H7 (cell line): ENCODE data around the gene USP47. TPM values are rescaled to one million over a fixed set of nuclear protein-coding genes. Genes with fewer than 3 reads are reported as not detected.

Source experiments
- DNase-seq: peaks from one replicate; pipeline ENCODE4 v3.0.0; 2012
- H3K27me3 ChIP-seq: 2 replicates; pipeline ENCODE4 v1.6.0; 2011; ENCODE audit warnings: mild to moderate bottlenecking, low read length; ENCODE audit not compliant: control insufficient read depth, insufficient read depth
- H3K36me3 ChIP-seq: replicated peaks from 2 replicates; pipeline ENCODE4 v1.5.1; 2011; ENCODE audit warnings: low read length; ENCODE audit not compliant: control insufficient read depth, insufficient read depth
- H3K4me3 ChIP-seq: 2 replicates; pipeline ENCODE4 v1.5.1; 2011; ENCODE audit warnings: low read depth, mild to moderate bottlenecking, control low read depth, low read length, moderate library complexity; ENCODE audit not compliant: insufficient read depth
- total RNA-seq: library from RNA; depleted of rRNA; stranded (reverse); fragments of >200 nt; shearing (Covaris generic); gene quantifications from 2 replicates; pipeline ENCODE4 v1.2.3, GENCODE V29; 2014

Gene USP47
- total RNA-seq, 1 experiment from 2014 or later = 25.8 TPM

- Histone ChIP-seq H3K36me3 (no peaks in the 10 kb centered on the region), H3K4me3 (no peak overlapping the region), H3K27me3 (no peaks in the 10 kb centered on the region)
- DNase-seq = no peak
Measured at GRCh38 chr11:11988681-11989261, 147.0 kb downstream of the USP47 start.

- Histone ChIP-seq H3K4me3 (no peak overlapping the region), H3K27me3 (no peaks in the 10 kb centered on the region), H3K36me3 (no peaks in the 10 kb centered on the region)
- no peak for DNase-seq
Measured at GRCh38 chr11:11989774-11990744, 148.3 kb downstream of the USP47 start.

- H3K4me3 ChIP-seq = no peak overlapping the region
- H3K27me3 ChIP-seq = no peaks in the 10 kb centered on the region
- H3K36me3 ChIP-seq = peaks cover 2% of the 10 kb centered on the region
- no peak for DNase-seq
Measured at GRCh38 chr11:11992257-11993212, 150.8 kb downstream of the USP47 start.

GRCh38 chr11:11993839-11994238 lies 152.1 kb downstream of the USP47 start:
- no peak for DNase-seq
- H3K4me3 ChIP-seq = no peak overlapping the region
- no peaks in the 10 kb centered on the region for H3K27me3 ChIP-seq
- H3K36me3 ChIP-seq = peaks cover 2% of the 10 kb centered on the region

- Histone ChIP-seq H3K4me3 (no peak overlapping the region), H3K36me3 (peaks cover 2% of the 10 kb centered on the region), H3K27me3 (no peaks in the 10 kb centered on the region)
- DNase-seq = no peak
Measured at GRCh38 chr11:11995601-11996000, 153.8 kb downstream of the USP47 start.

GRCh38 chr11:11996321-11997048 lies 154.7 kb downstream of the USP47 start:
- no peak overlapping the region for H3K4me3 ChIP-seq
- peaks cover 2% of the 10 kb centered on the region for H3K36me3 ChIP-seq
- no peak for DNase-seq
- H3K27me3 ChIP-seq = no peaks in the 10 kb centered on the region

GRCh38 chr11:11997049-11997322 lies 155.2 kb downstream of the USP47 start:
- no peaks in the 10 kb centered on the region for H3K27me3 ChIP-seq
- no peak overlapping the region for H3K4me3 ChIP-seq
- H3K36me3 ChIP-seq = peaks cover 2% of the 10 kb centered on the region
- no peak for DNase-seq

- no peak for DNase-seq
- H3K4me3 ChIP-seq = no peak overlapping the region
- peaks cover 2% of the 10 kb centered on the region for H3K36me3 ChIP-seq
- no peaks in the 10 kb centered on the region for H3K27me3 ChIP-seq
Measured at GRCh38 chr11:11998091-11998781, 156.5 kb downstream of the USP47 start.

GRCh38 chr11:12001186-12001585 lies 159.4 kb downstream of the USP47 start:
- peaks cover 2% of the 10 kb centered on the region for H3K36me3 ChIP-seq
- DNase-seq = no peak
- H3K27me3 ChIP-seq = no peaks in the 10 kb centered on the region; the same call in 1 of the 2 replicates
- no peak overlapping the region for H3K4me3 ChIP-seq

- Histone ChIP-seq H3K36me3 (no peaks in the 10 kb centered on the region; the same call in 1 of the 2 replicates), H3K27me3 (peaks cover 13% of the 10 kb centered on the region), H3K4me3 (no peak overlapping the region)
- DNase-seq = no peak
Measured at GRCh38 chr11:12003336-12003735, 161.6 kb downstream of the USP47 start.

- H3K27me3 ChIP-seq = peaks cover 15% of the 10 kb centered on the region
- H3K4me3 ChIP-seq = no peak overlapping the region
- H3K36me3 ChIP-seq = no peaks in the 10 kb centered on the region; the same call in 1 of the 2 replicates
- no peak for DNase-seq
Measured at GRCh38 chr11:12003815-12004214, 162.0 kb downstream of the USP47 start.

- no peak overlapping the region for H3K4me3 ChIP-seq
- H3K36me3 ChIP-seq = no peaks in the 10 kb centered on the region
- peaks cover 23% of the 10 kb centered on the region for H3K27me3 ChIP-seq
- DNase-seq = no peak
Measured at GRCh38 chr11:12005061-12005460, 163.3 kb downstream of the USP47 start.

GRCh38 chr11:12005476-12005875 lies 163.7 kb downstream of the USP47 start:
- DNase-seq = no peak
- no peak overlapping the region for H3K4me3 ChIP-seq
- H3K27me3 ChIP-seq = peaks cover 24% of the 10 kb centered on the region
- H3K36me3 ChIP-seq = no peaks in the 10 kb centered on the region
